AG08395 (cell line): ENCODE data around the gene AP5M1.
"Not testable (repeated sequence)": the region's sequence is repeated elsewhere in the genome, so short reads cannot be mapped to it uniquely, and the experiment has no call there.

Experiments used
- DNase-seq: peaks from one replicate; pipeline ENCODE4 v3.0.0; 2012; ENCODE audit warnings: mixed read lengths, low spot score

The AP5M1 gene

GRCh38 chr14:57268161-57269069 lies at the start of gene AP5M1, which contains the start of gene EXOC5:
AP5M1 (plus strand) TSS chr14:57268971; CDS start chr14:57269315, 344 bp downstream.
EXOC5 (minus strand) TSS chr14:57268905; CDS start chr14:57268648, 257 bp downstream.
- peak; percentile 88 for DNase-seq

DNA sequence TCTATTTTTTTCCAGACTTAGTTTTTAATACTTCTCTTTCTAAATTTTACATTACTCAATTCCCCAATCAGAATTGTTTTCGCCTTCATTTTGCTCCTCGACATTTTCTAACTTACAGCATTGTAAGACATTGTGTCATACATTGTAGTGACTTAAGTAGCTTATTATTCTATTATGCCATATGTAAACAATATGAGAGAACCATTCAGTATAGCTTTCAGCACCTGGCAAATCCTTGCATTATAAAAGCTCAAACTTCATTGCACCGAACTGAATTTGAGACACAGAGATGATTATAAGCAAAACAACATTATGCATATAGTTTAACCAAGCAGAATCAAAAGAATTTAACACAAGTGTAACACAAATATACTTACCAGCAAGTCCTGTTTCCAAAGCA lies 46.8 kb upstream of the AP5M1 start:
- DNase-seq = no peak

DNA sequence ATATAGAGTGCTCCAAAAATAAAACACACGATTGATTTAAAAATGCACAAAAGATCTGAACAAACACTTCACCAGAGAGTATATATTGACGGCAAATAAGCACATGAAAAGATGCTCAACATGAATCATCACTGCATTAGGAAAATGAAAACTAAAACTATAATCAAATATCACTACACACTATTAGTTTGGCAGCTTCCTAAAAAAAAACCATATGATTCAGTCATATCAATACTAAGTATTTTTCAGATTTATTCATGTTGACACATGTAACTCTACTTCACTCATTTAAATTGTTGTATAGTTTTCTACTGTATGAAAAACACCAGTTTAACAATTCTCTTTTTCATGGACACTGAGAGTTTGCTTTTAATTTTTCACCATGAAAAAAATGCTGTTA lies 41.7 kb upstream of the AP5M1 start:
- no peak for DNase-seq

DNA sequence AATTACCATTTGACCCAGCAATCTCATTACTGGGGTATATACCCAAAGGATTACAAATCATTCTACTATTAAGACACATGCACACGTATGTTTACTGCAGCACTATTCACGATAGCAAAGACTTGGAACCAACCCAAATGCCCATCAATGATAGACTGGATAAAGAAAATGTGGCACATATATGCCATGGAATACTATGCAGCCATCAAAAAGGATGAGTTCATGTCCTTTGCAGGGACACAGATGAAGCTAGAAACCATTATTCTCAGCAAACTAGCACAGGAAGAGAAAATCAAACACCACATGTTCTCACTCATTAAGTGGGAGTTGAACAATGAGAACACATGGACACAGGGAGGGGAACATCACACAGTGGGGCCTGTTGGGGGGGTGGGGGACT lies 40.5 kb upstream of the AP5M1 start:
- not testable (repeated sequence) for DNase-seq

DNA sequence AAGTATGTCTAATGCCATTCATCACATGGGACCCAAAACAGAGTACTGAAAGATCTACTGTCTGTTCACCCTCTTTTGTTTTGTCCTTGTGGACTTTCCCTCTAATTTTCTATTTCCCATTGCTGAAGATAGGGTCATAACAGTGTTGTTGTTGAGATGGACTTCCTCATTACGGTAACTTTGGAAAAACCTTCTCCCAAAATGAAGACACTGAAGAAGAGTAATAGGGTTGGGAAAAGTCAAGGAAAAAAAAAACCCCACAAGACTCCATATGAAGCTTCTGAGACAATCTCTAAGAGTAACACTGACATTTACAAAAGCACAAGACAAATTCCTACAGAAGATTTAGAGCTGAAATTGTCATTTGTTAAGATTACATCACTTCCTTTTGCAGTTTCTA lies 36.8 kb upstream of the AP5M1 start:
- no peak for DNase-seq

GRCh38 chr14:57240115-57240514 lies 28.7 kb upstream of the AP5M1 start:
- not testable (repeated sequence) for DNase-seq

GRCh38 chr14:57243320-57243719 lies 25.5 kb upstream of the AP5M1 start:
- DNase-seq = no peak

DNA sequence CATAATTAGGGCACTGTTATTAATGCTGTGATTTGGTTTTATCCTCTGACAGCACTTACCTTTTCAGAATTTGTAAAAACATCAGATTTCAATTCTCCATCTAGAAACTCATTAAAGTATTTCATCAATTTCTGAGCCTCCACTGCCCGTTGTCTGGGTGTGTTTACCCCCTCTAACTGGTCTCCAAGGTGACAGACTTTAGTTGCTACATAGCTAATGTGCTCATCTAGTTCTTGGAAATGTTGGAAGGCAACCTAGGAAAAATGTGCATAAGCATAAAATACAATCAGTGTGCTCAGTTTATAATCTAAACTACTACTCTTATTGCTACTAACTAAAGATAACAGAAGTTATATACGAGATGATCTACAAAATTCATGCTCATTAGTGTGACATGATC lies 24.7 kb upstream of the AP5M1 start:
- DNase-seq = no peak

DNA sequence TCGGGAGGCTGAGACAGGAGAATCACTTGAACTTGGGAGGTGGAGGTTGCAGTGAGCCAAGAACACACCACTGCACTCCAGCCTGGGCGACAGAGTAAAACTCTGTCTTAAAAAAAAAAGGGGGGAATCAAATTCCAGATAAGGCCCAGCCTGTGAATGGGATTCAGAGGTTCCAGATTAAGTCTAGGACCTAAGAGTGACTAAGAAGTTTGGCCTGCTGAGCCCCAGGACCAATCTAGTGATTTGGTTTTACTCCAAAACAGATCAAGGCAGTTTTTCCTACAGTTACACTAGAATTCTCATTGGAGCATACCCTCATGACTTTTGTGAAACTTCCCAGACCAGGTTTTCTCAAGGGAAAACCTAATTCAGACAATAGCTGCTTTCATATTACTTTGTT lies 22.8 kb upstream of the AP5M1 start:
- no peak for DNase-seq

GRCh38 chr14:57246933-57247657 lies 21.7 kb upstream of the AP5M1 start:
- no peak for DNase-seq

DNA sequence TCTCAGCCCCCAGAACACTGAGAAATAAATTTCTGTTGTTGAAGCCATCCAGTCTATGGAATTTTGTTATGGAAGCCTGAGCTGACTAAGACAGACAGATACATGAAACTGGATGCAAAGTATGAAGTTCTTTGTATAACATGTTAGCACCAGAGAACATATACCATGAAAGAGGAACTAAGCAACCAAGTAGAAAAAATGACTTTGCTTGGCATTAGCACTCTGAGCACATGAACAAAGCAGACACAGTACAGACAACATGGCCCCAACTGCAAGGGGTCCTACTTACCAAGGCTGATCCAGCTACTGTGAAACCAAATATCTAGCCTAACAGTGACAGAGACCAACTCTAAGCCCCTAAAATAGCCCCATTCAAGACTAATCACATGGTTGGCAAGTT lies 13.9 kb upstream of the AP5M1 start:
- DNase-seq = no peak

DNA sequence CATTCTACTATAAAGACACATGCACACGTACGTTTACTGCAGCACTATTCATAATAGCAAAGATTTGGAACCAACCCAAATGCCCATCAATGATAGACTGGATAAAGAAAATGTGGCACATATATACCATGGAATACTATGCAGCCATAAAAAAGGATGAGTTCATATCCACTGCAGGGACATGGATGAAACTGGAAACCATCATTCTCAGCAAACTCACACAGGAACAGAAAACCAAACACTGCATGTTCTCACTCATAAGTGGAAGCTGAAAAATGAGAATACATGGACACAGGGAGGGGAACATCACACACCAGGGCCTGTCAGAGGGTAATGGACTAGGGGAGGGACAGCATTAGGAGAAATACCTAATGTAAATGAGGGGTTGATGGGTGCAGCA lies 10.6 kb upstream of the AP5M1 start:
- DNase-seq = not testable (repeated sequence)

GRCh38 chr14:57259672-57260071 lies 9.1 kb upstream of the AP5M1 start:
- no peak for DNase-seq

DNA sequence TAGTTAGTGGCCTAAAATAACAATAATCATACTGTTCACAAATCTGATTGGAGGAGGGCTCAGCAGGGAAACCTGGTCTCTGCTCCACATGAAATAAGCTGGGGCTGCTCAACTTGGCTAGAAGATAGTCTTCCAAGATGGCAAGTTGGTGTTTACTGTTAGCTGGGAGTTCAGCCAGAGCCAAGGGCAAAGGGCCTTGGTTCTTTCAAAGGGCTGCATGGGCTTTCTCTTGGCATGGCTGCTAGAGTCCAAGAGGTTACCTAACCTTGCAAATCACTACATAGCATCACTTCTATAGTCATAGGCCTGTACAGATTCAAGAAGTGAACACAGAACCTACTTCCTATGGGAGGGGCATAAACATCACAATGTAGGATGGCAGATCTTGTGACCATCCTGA lies 7.2 kb upstream of the AP5M1 start:
- DNase-seq = no peak

DNA sequence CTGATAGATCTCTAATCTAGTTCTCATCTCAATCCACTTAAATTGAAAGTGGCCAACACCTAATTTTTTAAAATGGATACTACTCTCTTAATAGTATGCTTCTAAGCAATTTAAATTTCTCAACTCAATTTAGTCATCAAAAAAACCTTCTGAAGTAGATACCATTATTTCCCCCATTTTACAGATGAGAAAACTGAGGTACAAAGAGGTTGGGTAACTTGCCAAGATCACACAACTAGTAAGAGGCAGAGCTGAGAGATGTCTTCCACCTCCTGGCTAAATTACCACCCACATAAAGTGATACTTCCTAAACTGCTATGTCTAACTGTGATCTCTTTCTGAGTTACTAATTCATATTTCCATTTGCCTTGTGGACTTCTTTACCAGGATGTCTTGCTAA lies 6.7 kb upstream of the AP5M1 start:
- DNase-seq = no peak

- peak; percentile 3 for DNase-seq
These were observed 2.7 kb upstream of the AP5M1 start for GRCh38 chr14:57266065-57266464.

DNA sequence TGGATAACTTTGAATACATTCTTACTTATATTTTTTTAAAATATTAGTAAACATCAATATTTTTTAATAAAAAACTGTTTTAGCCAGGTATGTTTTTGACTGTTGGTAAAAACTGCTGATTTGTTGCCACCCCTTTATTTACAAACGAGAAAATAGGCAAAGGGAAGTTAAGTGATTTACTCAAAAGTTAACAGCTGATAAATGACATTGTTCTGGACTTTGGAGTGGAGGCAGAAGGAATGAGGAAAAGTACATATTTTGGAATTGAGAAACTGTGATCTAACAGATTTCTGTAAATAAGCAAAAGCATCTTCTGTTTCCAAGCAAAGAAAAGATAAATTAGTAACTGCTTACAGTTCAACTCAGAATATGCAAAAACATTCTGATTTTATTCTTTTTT lies 4.5 kb downstream of the AP5M1 start:
- no peak for DNase-seq

- DNase-seq = no peak
These were observed 5.8 kb downstream of the AP5M1 start for GRCh38 chr14:57274551-57274950.

DNA sequence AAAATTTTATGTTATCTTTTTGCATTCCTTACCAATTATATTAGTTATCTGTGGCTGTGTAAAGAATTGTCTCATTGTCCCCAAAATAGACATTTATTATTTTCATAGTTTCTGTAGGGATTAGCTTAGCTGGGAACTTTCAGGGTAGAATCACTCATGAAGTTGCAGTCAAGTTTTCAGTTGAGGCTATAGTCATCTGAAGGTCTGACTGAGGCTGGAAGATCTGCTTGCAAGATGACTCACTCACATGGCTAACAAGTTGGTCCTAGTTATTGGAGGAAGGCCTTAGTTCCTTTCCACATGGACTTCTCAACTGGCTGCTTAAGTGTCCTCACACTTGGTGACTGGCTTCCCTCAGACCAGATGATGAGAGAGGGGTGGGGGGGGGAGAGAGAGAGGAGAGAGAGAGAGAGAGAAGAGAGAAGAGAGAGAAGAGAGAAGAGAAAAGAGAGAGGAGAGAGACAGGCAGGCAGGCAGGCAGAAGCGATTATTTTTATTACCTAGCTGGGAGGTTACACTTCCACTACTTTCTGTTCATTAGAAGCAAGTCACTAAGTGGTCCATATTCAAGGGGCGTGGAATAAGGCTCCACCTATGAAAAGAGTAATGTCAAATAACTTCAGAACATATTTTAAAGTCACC lies 6.4 kb downstream of the AP5M1 start:
- DNase-seq = no peak

GRCh38 chr14:57277062-57277461 lies 8.3 kb downstream of the AP5M1 start:
- DNase-seq = no peak

DNA sequence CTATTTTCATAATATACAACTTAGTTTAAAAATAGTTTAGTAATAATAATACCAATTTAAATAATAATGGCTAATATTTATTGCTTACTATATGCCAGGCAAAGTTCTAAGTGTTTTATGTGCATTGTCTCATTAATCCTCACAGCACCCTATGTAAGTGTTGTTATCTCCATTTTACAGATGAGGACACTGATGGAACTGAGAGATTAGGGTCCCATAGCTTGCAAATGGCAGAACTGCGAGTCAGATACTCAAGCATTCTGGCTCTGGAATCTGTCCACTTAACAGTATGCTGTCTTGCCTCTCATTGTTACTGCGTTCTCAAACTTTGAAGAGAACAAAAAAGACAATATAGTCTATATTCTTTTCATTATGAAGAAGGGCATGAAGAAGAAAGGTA lies 19.0 kb downstream of the AP5M1 start:
- no peak for DNase-seq

DNA sequence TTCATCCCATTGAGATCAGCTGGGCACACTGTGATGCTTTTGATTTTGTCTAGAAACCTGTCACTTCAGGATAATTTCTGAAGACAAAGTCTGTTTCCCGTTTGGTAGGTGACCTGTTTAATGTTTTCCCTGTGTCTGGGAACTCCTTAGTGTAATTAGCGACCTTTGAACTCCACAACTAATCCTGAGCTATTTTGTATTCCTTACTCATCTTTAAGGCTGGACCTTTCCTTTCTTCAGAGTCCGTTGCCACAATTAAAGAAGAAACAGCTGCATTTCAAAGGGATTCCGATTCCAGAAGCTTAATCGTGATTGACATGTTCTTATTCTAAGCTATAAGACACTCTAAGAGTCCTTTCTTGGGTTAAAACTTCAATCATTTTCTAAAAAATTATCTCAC lies 22.0 kb downstream of the AP5M1 start:
- no peak for DNase-seq
